Osteoblast (primary cell): ENCODE measurements around the gene DEDD2. TPM values are rescaled to one million over a fixed set of nuclear protein-coding genes. Genes with fewer than 3 reads are reported as not detected.

Source experiments
- DNase-seq: peaks from one replicate; pipeline ENCODE4 v3.0.0; 2011; ENCODE audit warnings: low spot score, mixed read lengths; ENCODE audit not compliant: insufficient read length; ENCODE audit errors: missing footprints
- H2AFZ ChIP-seq: 2 replicates; pipeline ENCODE4 v1.6.0; 2011; ENCODE audit warnings: mild to moderate bottlenecking, low read length
- H3K27ac ChIP-seq: 2 replicates; pipeline ENCODE4 v1.5.1; 2011; ENCODE audit warnings: mild to moderate bottlenecking, low read depth, low read length, moderate library complexity
- H3K27me3 ChIP-seq: 2 replicates; pipeline ENCODE4 v1.6.0; 2012; ENCODE audit warnings: mild to moderate bottlenecking, control low read depth, inconsistent platforms, low read length, moderate library complexity; ENCODE audit not compliant: insufficient read depth
- H3K36me3 ChIP-seq: 2 replicates; pipeline ENCODE4 v1.5.1; 2011; ENCODE audit warnings: mild to moderate bottlenecking, low read length, control low read depth, moderate library complexity; ENCODE audit not compliant: insufficient read depth
- H3K4me1 ChIP-seq: 2 replicates; pipeline ENCODE4 v1.5.1; 2011; ENCODE audit warnings: mild to moderate bottlenecking, low read length, control low read depth, moderate library complexity; ENCODE audit not compliant: insufficient read depth
- H3K4me2 ChIP-seq: 2 replicates; pipeline ENCODE4 v1.6.0; 2011; ENCODE audit warnings: mild to moderate bottlenecking, low read length; ENCODE audit not compliant: insufficient read depth
- H3K4me3 ChIP-seq: fragments of 200-600 bp; sonication (generic); 3 replicates; pipeline ENCODE4 v1.5.1; 2012; ENCODE audit warnings: mild to moderate bottlenecking, low read length, inconsistent platforms; ENCODE audit not compliant: insufficient read depth
- H3K79me2 ChIP-seq: 2 replicates; pipeline ENCODE4 v1.6.0; 2012; ENCODE audit warnings: mild to moderate bottlenecking, low read length, control low read depth, inconsistent platforms; ENCODE audit not compliant: insufficient read depth
- H3K9me3 ChIP-seq: 2 replicates; pipeline ENCODE4 v1.5.1; 2011; ENCODE audit warnings: low read depth, low read length, control low read depth
- H4K20me1 ChIP-seq: 2 replicates; pipeline ENCODE4 v1.6.0; 2012; ENCODE audit warnings: mild to moderate bottlenecking, low read length, control low read depth; ENCODE audit not compliant: insufficient read depth
- CTCF ChIP-seq: IDR thresholded peaks from 2 replicates; pipeline ENCODE4 v1.5.1; 2011; ENCODE audit warnings: mild to moderate bottlenecking, low read depth, low read length, moderate library complexity; ENCODE audit errors: extremely low read depth
- total RNA-seq: library from RNA; depleted of rRNA; stranded (reverse); fragments of >200 nt; gene quantifications from 2 replicates; pipeline ENCODE4 v1.2.3, GENCODE V29; 2012

The DEDD2 gene
- total RNA-seq, 1 donor: 19.9 TPM

- H3K36me3 ChIP-seq: peaks cover 9% of the 10 kb centered on the region
- no peak overlapping the region for H3K4me3 ChIP-seq
- peaks cover 14% of the 10 kb centered on the region for H3K79me2 ChIP-seq
- H3K27ac ChIP-seq: no peak overlapping the region
- H3K4me1 ChIP-seq: peaks cover 5% of the 10 kb centered on the region
- no peak overlapping the region for H3K4me2 ChIP-seq
- DNase-seq: peak; percentile 64
- TF ChIP-seq CTCF: no peak
- peaks cover 21% of the 10 kb centered on the region for H4K20me1 ChIP-seq
- peaks cover 4% of the 10 kb centered on the region for H3K9me3 ChIP-seq
- no peak overlapping the region for H2AFZ ChIP-seq
- H3K27me3 ChIP-seq: no peaks in the 10 kb centered on the region
Observed at GRCh38 chr19:42196011-42197001, 21.2 kb downstream of the DEDD2 start.

GRCh38 chr19:42193706-42194105 lies 23.8 kb downstream of the DEDD2 start:
- Histone ChIP-seq H3K27ac (no peak overlapping the region), H3K4me2 (no peak overlapping the region), H2AFZ (no peak overlapping the region), H3K79me2 (no peaks in the 10 kb centered on the region), H3K27me3 (no peaks in the 10 kb centered on the region), H3K9me3 (peaks cover 4% of the 10 kb centered on the region), H3K4me1 (peaks cover 5% of the 10 kb centered on the region), H3K36me3 (peaks cover 2% of the 10 kb centered on the region), H3K4me3 (no peak overlapping the region), H4K20me1 (peaks cover 4% of the 10 kb centered on the region)
- TF ChIP-seq CTCF: no peak
- peak; percentile 86 for DNase-seq

GRCh38 chr19:42193294-42193693 lies 24.2 kb downstream of the DEDD2 start:
- H2AFZ ChIP-seq: no peak overlapping the region
- no peaks in the 10 kb centered on the region for H3K27me3 ChIP-seq
- peaks cover 2% of the 10 kb centered on the region for H3K36me3 ChIP-seq
- peaks cover 4% of the 10 kb centered on the region for H3K9me3 ChIP-seq
- H3K4me2 ChIP-seq: no peak overlapping the region
- TF ChIP-seq CTCF: no peak
- DNase-seq: no peak
- H3K79me2 ChIP-seq: no peaks in the 10 kb centered on the region
- peaks cover 4% of the 10 kb centered on the region for H4K20me1 ChIP-seq
- H3K4me1 ChIP-seq: peaks cover 5% of the 10 kb centered on the region
- no peak overlapping the region for H3K27ac ChIP-seq
- H3K4me3 ChIP-seq: no peak overlapping the region

GRCh38 chr19:42191855-42192254 lies 25.6 kb downstream of the DEDD2 start:
- H4K20me1 ChIP-seq: no peaks in the 10 kb centered on the region
- H3K79me2 ChIP-seq: no peaks in the 10 kb centered on the region
- H3K36me3 ChIP-seq: no peaks in the 10 kb centered on the region
- no peak for TF ChIP-seq CTCF
- no peaks in the 10 kb centered on the region for H3K27me3 ChIP-seq
- H3K4me1 ChIP-seq: peaks cover 5% of the 10 kb centered on the region
- peak; percentile 93 for DNase-seq
- no peak overlapping the region for H3K27ac ChIP-seq
- H3K9me3 ChIP-seq: peaks cover 4% of the 10 kb centered on the region
- H2AFZ ChIP-seq: no peak overlapping the region
- H3K4me2 ChIP-seq: no peak overlapping the region
- no peak overlapping the region for H3K4me3 ChIP-seq
